ENCODE results near the gene UNC45A.

UNC45A gene

DNA sequence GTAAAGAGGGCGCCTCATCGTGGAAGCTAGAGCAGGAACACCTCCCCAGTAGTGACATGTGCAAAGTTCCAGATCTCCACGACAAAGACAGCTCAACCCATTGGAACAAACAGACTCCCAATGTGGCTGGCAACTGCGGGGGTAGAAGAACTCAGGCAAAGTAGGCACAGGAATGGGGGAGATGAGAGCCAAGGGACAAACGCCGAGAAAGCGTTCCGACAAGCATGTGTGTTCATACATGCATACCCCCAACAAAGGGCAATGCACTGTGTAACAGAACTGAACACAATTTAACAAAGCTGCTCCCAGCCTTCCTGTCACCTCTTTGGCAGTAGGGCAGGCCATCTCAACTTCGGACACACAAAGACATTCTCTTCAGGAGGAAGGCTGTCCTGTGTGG lies 31.2 kb downstream of the UNC45A start:
- DNase-seq (ENCODE audit: low read depth) = no peak

DNA sequence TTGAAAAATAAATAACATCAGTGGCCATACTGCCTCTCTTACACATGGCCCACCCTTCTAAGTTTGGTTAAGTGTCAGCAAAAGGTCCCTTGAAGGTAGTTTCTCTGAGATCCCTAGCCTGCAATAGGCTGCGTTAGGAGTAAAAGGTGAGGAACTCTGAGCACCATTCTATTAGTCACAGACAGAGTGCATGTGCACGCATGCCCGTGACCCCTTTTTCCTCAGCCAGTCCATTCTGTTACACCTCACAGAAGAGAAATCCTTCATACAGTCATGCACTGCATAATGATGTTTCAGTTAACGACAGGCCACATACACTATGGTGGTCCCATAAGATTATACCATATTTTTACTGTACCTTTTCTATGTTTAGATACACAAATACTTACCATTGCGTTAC lies 32.1 kb downstream of the UNC45A start:
- no peak for DNase-seq (ENCODE audit: low read depth)

DNA sequence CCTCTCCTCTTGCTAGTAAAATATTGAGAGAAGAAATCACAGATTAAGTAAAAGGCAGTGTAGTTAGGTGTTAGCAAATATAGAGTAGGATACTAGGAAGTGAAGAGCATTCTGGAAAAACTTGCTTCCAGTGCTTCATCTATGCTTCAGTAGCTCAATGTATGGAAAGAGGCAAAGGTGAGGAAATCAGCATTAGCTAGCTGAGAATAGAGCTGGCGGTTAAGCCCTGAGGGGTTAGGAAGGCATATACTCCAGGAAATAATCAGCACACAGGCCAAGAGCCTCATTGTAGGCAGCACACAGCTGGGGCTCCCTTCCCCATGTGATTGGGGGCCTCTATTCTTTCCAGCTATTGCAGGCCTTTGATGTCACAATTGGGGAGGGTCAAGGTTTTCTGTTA lies 33.3 kb downstream of the UNC45A start:
- DNase-seq (ENCODE audit: low read depth) = no peak

DNA sequence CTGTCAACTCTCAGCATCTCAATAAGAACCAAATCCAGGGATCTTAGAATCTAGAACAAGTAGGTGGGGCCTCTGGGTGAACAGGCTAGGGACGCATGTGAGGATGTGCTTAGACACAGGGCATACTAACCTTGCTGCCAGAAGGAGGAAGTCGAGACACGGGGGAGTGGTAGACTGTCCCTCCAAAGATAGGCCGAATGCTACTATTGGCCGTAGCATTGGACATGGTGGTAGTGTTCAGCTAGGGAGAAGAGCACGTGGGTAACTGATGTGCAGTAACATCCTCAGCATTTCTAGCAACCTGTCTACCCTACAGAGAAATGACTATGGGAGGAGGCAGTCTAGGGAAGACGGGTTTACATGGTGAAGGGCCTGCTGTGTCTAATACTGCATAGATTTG lies 35.2 kb downstream of the UNC45A start:
- no peak for DNase-seq (ENCODE audit: low read depth)

DNA sequence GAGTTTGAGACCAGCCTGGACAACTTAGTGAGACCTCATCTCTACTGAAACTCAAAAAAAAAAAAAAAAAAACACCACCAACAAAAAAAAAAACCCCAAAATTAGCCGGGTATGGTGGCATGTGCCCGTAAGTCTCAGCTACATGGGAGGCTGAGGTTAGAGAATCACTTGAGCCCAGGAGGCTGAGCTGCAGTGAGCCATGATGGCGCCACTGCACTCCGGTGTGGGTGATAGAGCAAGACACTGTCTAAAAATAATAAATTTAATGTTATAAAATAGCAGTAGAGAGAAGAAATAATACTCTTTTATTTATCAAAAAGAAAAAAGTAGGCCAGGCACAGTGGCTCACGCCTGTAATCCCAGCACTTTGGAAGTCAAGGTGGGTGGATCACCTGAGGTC lies 37.0 kb downstream of the UNC45A start:
- no peak for DNase-seq (ENCODE audit: low read depth)

DNA sequence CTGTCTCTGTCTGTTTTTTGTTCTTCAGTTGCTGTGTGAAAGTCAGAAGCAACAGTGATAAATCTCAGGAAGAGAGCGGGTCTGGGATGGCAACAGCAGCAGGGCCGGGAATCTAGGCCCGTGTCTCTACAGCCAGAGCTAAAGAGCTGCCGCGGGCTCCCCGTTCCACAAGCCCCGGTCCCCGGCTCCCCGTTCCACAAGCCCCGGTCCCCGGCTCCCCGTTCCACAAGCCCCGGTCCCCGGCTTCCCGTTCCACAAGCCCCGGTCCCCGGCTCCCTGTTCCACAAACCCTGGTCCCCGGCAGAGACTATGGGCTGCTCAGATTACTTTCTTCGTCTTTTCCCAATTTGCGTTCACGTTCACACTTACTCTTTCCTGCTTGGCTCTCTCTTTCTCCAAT lies 39.1 kb downstream of the UNC45A start:
- no peak for DNase-seq (ENCODE audit: low read depth)

DNA sequence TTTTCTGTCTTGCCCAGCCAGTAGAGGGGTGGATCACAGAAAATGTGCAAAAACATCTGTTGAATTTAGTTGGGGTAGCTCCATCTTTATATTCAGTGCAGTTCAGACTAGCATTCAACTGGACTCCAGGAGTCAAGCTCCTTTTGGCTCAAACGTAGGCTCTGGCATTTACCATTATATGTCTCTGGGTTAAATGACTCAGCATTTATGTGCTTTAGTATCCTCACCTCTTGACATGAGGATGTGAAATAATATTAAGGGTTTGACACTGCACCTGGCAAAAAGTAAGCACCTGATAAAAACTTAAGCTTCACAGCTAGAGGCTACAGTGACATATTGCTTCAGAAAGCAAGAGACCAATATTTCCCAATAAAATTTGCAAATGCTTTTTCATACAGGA lies 44.5 kb downstream of the UNC45A start:
- no peak for DNase-seq (ENCODE audit: low read depth)

DNA sequence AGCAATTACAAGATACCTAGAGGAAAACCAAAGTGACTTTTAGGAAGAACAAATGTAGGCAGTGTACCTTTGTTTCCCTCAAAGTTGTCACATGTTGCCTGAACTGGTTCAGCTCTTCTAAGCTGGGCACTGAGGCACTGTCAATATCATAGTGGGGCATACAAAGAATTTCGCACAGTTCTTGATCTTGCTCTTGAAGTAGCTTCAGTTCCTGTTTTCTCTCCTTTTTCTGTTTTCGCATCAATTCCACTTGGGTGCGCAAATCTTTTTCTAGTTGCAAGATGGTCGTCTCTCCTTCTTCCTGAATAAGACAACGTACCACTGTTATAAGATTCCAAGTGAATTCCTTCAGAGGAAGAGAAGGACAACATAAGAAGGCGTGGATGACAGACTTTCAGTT lies 46.6 kb downstream of the UNC45A start:
- no peak for DNase-seq (ENCODE audit: low read depth)

DNA sequence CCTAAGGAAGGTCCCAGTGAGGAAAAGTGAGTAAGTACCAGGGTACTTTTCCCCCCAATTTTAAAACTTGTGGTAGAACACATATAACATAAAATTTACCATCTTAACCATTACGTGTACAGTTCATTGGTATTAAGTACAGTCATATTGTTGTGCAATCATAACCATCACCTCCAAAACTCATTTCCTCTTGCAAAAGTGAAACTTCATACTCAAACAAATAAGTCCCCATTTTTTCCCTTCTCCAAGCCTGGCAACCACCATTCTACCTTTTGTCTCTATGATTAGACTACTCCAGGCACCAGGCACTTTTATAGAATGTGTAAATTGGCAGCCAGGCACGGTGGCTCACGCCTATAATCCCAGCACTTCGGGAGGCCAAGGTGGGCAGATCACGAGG lies 47.0 kb downstream of the UNC45A start:
- peak; percentile 44 for DNase-seq (ENCODE audit: low read depth)

DNA sequence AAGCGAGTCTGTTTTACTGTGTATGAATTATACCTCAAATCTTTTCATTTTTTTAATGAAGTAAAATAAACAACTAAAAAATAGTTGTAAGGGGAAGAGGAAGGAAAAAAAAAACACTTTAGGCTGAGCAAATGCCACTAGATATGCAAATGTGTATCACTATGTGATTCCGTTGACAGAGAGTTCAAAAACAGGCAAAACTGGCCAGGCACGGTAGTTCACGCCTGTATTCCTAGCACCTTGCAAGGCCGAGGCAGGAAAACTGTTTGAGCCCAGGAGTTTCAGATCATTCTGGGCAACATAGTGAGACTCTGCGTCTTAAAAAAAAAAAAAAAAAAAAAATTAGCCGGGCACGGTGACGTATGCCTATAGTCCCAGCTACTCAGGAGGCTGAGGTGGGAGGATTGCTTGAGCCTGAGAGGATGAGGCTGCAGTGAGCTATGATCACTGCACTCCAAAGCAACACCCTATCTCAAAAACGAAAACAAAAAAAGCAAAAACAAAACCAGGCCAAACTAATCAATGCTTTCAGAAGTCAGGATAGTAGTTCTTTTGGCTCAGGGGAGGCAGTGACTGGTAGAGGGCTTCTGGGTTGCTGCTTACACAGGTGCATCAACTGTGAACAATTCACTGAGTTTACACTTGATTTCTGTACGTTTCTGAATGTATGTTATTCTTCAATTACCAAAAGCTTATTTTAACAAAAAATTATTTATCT lies 51.9 kb downstream of the UNC45A start:
- no peak for DNase-seq (ENCODE audit: low read depth)

DNA sequence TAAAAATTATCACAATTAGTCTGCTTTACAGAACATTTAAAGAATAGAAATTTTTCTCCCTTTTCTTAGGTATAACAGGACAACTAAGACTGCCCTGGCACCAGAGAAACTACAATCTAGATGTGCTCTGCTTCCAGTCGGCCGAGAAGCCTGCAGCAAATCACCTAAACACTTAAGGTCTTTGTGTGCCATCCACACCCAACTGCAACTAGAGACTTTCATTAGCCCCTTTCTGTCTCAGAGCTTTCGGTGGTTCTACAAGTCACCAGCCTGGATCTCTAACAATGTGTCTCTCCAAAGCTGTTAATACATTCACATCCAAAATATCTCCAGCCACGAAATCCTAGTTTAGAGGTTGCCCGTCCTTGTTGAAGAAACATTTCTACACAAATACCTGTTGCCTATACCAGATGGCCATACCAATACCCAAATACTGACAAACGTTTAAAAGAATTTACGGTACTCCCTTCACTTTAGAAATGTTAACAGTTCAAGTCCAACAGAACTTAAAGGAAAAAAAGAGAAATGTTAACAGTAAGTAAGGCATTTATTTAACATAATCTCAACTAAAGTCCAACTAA lies 52.6 kb downstream of the UNC45A start:
- peak; percentile 28 for DNase-seq (ENCODE audit: low read depth)

DNA sequence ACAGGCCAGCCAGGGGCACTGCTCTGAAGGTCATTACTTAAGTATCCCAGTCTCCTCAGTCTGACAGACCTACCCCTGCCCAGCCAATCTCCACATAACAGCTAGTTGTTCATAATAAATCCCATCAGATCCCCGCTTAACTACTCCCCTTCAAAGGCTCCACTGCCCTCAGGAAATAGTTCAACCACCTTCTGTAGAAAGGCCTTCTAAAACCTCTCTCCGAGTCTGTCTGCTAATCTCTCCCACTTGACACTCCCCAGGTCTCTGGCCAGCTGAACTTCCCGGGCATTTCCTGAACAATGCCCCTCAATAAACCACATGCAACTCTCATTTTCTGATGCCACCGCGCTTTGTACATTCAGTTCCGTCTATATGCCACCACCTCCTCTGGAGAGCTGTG lies 53.2 kb downstream of the UNC45A start:
- DNase-seq (ENCODE audit: low read depth) = peak; percentile 23

DNA sequence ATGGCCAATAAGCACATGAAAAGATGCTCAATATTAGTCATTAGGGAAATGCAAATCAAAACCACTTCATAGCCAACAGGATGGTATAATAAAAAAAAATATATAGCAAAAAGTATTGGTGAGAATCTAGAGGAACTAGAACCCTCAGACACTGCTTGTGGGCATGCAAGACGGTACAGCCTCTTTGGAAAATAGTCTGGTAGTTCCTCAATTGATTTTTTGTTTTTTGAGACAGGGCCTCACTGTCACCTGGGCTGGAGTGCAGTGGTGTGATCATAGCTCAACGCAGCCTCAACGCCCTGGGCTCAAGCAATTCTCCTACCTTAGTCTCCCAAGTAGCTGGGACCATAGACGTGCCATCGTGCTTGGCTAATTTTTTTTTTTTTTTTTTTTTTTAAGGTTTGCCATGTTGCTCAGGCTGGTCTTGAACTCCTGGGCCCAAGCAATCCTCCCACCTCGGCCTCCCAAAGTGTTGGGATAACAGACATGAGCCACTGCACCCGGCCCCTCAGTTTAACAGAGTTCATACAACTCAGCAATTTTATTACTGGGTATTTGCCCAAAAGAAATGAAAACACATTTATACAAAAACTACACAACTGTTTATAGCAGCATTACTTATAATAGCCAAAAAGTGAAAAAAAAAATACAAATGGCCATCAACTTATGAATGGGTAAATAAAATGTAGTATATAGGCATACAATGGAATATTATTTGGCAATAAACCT lies 54.1 kb downstream of the UNC45A start:
- DNase-seq (ENCODE audit: low read depth) = no peak

DNA sequence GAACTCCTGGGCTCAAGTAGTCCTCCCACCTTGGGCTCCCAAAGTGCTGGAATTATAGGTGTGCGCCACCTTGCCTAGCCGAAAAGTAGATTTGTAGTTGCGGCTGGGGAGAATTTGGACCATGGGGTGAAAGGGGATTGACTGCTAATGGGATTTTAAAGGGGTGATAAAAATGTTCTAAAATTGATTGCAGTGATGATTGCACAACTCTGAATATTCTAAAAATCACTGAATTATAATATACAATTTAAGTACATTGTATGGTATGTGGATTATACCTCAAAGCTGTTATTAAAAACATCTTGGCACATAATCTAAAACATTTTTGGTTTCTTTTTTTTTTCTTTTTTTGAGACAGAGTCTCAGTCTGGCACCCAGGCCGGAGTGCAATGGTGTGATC lies 55.4 kb downstream of the UNC45A start:
- no peak for DNase-seq (ENCODE audit: low read depth)

DNA sequence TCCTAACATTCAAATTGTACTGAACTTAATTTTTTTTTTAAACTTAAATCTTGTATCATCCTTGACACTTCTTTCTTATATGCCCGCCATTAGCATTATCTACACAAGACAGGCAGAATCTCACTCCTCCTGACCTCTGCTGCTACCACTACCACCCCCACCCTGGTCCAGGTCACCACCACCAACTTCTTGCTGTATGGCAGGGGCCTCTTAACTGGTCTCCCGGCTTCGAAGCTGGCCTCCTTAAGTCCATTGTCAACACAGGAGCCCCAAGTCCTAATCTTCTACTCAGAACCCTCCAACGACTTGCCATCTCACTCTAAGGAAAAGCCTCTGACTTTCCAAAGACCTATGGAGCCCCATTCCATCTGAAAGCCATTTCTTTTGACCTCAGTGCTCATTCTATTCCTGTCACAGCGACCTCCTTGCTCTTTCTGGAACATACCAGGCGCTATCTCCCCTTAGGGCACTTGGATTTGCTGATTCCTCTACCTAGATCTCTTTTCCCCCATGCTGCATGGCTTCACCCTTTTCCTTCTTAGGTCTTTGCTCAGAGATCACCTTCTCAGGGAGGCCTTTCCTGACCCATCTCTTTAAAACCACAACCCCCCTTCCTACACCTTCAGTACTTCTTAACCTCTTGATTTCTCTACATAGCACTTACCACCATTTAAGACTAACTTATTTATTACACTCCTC lies 56.7 kb downstream of the UNC45A start:
- DNase-seq (ENCODE audit: low read depth) = peak; percentile 20

DNA sequence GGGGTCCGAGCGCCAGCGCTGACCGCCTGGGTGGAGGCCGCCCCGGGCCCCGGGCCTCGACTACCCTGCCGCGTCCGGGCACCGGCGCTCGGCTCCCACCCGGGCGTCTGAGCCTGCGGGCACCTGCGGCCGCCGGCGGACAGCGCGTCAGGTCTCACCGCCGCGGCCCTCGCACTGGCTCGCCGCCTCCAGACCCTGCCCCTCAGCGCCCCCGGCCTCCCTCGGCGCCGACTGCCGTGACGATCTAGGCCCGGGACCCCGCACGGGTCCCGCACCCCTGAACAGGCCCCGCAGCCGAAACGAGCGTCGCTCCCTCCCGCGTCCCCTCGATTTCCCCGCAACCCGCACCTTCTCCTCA lies 59.0 kb downstream of the UNC45A start:
- DNase-seq (ENCODE audit: low read depth) = peak; percentile 17

DNA sequence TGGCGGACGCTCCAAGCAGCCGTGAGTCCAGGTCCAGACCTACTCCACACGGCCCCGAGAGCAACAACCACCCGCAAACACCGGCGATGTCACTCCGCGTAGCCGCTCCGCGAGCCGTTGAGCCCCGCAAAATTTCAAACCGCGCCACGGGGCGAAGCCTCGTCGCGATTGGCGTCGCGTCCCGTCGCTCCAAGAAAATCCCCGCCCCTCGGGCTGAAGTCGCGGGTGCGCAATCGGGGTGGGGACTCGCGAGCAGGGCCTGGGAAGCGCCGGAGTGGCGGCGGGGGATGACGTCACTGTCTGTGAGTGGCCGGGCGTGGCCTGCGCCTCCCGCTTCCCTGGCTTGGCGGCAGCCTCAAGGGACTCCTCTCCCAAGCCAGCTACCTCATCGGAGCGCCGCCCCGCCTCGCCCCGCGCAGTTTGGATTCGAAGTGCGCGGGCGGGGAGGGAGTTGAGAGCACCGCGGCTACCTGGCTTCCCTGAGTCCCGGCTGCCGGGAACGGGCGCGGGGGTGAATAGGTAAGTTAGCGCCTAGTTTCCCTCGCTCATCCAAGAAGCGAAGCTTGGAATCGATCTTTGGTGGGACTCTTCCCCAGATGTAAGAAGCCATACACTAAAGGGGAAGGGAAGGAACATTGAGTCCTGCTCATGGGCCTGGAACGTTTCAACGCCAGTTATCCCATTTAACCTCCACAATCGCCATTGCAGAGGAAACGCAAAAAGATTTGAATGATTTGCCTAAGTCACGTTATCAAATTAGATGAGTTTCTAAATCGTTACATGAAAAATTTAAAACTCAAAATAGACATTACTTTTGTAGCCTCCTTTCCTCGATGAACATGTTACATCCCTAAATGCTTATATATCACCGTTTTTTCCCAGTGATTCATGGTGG lies 59.6 kb downstream of the UNC45A start, which contains the start of gene PRC1:
Gene PRC1, minus strand, starts transcription at position 119 of the 895 bp plus-strand sequence. Its CDS starts 118 bp downstream, at position 1.
- peak; percentile 98 for DNase-seq (ENCODE audit: low read depth)

DNA sequence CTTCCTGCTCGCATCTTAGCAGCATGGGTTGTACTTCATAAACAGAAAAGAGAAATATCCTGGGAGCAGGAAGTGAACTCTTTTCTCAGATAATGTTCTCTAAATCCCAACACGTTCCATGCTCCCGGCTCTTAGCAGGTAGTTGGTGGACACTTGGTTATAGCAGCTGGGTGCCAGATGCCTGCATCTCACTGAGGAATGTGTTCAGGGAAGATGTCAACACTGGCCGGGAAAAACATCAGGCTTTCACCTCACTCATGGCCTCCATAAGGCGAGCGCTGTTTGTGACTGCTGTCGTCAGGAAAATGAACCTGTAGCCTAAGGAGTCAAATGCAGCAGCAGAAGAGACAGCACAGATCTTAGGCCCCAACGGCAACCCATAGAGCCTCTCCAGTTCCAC lies 63.7 kb downstream of the UNC45A start:
- DNase-seq (ENCODE audit: low read depth) = no peak

DNA sequence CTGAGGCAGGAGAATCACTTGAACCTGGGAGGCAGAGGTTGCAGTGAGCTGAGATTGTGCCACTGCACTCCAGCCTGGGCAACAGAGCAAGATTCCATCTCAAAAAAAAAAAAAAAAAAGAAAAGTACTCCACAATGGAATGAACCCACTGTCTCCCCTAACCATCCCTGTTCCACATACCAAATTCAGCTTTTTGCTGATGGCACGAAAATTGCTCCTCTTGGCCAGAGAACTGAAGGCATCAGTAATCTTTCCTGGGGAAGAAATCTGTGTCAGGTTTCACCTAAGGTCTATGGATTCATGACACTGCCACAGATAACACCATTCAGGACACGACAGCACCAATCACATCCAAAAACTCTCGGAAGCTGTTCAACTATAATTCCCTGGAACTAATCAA lies 66.1 kb downstream of the UNC45A start:
- DNase-seq (ENCODE audit: low read depth) = no peak
